PC-3 (cell line): ENCODE results near the gene IGFBP1.
"Not testable (repeated sequence)": the region's sequence is repeated elsewhere in the genome, so short reads cannot be mapped to it uniquely, and the experiment has no call there.

Source experiments
- EZH2 ChIP-seq: fragments of 300-600 bp; sonication (generic); IDR thresholded peaks from one replicate; pipeline ENCODE4 v1.6.1; 2017; ENCODE audit warnings: antibody characterized with exemption, mild to moderate bottlenecking, low read length; ENCODE audit not compliant: unreplicated experiment
- EZH2phosphoT487 ChIP-seq: fragments of 300-600 bp; sonication (generic); IDR thresholded peaks from 2 replicates; pipeline ENCODE4 v1.6.1; 2018; ENCODE audit warnings: mild to moderate bottlenecking, antibody characterized with exemption, low read length, borderline replicate concordance
- TF ChIP-seq, protein P1 (sequence below): fragments of 300-600 bp; sonication (generic); conservative IDR thresholded peaks from 2 replicates; pipeline ENCODE4 v1.5.1; 2017; ENCODE audit warnings: antibody characterized with exemption, low read depth, mild to moderate bottlenecking, low read length

- TF ChIP-seq, protein P1, sequence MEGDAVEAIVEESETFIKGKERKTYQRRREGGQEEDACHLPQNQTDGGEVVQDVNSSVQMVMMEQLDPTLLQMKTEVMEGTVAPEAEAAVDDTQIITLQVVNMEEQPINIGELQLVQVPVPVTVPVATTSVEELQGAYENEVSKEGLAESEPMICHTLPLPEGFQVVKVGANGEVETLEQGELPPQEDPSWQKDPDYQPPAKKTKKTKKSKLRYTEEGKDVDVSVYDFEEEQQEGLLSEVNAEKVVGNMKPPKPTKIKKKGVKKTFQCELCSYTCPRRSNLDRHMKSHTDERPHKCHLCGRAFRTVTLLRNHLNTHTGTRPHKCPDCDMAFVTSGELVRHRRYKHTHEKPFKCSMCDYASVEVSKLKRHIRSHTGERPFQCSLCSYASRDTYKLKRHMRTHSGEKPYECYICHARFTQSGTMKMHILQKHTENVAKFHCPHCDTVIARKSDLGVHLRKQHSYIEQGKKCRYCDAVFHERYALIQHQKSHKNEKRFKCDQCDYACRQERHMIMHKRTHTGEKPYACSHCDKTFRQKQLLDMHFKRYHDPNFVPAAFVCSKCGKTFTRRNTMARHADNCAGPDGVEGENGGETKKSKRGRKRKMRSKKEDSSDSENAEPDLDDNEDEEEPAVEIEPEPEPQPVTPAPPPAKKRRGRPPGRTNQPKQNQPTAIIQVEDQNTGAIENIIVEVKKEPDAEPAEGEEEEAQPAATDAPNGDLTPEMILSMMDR = not testable (repeated sequence)
- not testable (repeated sequence) for TF ChIP-seq EZH2, EZH2phosphoT487
Measured at GRCh38 chr7:45846536-45846935, 41.8 kb upstream of the IGFBP1 start.
